Spinal cord (tissue), 10 donors: ENCODE data around the gene OR52B4. TPM values are rescaled to one million over a fixed set of nuclear protein-coding genes. Genes with fewer than 3 reads are reported as not detected.
A peak's percentile ranks its signal among the peaks of the same experiment; 100 is the strongest.
"Not testable (repeated sequence)": the region's sequence is repeated elsewhere in the genome, so short reads cannot be mapped to it uniquely, and the experiment has no call there.

Experiments used
- DNase-seq, 6 donors: peaks; one replicate each; pipeline versions ENCODE4 v3.0.0 to v3.0.0-alpha.2; 2013 to 2015; ENCODE audit warnings: low spot score in 6 of 6, low read depth in 4 of 6
- H3K27ac ChIP-seq: one replicate; pipeline ENCODE4 v1.5.1; 2013; ENCODE audit warnings: low read depth, low read length, control low read depth
- H3K27me3 ChIP-seq: one replicate; pipeline ENCODE4 v1.6.1; 2013; ENCODE audit warnings: low read length; ENCODE audit not compliant: control insufficient read depth, insufficient read depth
- H3K36me3 ChIP-seq: one replicate; pipeline ENCODE4 v1.6.1; 2013; ENCODE audit warnings: low read length; ENCODE audit not compliant: control insufficient read depth, insufficient read depth
- H3K4me1 ChIP-seq: one replicate; pipeline ENCODE4 v1.6.1; 2013; ENCODE audit warnings: low read length; ENCODE audit not compliant: control insufficient read depth, insufficient read depth
- H3K4me3 ChIP-seq: one replicate; pipeline ENCODE4 v1.5.1; 2013; ENCODE audit warnings: low read depth, low read length, control low read depth
- H3K9me3 ChIP-seq: one replicate; pipeline ENCODE4 v1.6.1; 2013; ENCODE audit warnings: low read length; ENCODE audit not compliant: control insufficient read depth, insufficient read depth
- WGBS: methylation state at CpG from one replicate; pipeline ENCODE4 v1.1.5; 2013; ENCODE audit warnings: missing lambda C conversion rate; ENCODE audit not compliant: insufficient coverage; 5-methylcytosine and 5-hydroxymethylcytosine counted together
- long read RNA-seq, 4 donors: transcript quantifications; one replicate each; lab custom pipeline, GENCODE V29; 2026
- polyA plus RNA-seq, 2 donors: library from polyadenylated mRNA; unstranded; fragments of 120-200 nt; gene quantifications; one replicate each; pipeline ENCODE4 v1.2.1, GENCODE V29; 2013; ENCODE audit not compliant: insufficient read length in 2 of 2
- total RNA-seq, 2 donors: library from RNA; depleted of rRNA in 1 of 2; stranded (reverse); fragments of 120-200 nt in 1 of 2; fragments of >200 nt in 1 of 2; gene quantifications; one replicate each; pipeline versions ENCODE4 v1.2.3 to v1.2.4, GENCODE V29; 2013 to 2014
- donor health status: healthy.

The OR52B4 gene
- total RNA-seq (not detected), polyA plus RNA-seq (not detected)
- long read RNA-seq, donor 1 = 0 reads
- long read RNA-seq, donor 2 = 0 reads
- long read RNA-seq, donor 3 = 0 reads
- long read RNA-seq, donor 4 = 0 reads

DNA sequence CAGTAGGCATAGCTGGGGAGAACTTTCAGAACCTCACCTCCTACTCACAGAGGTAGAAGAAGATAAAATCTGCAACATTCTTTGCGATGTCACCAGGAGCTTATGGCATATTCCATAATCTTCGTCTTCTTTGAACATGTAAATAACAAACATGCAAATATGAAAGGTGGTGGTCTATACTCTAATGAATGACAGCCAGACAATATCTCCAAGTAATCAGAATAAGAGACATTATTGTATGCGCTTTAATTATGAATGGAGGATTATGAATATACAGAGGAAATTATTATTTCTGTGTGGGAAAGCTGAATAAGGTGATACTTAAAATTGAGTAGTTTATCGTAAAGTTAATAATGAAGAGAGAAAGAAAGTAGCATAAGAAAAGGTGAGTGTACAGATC, at the start of gene OR52B4:
TSS of gene OR52B4 (minus strand) at position 101 of the 400 bp plus-strand sequence. CDS start at position 10, 91 bp downstream.
- WGBS = 90% methylated on average over 2 of the region's 4 CpGs
- H3K4me3 ChIP-seq = no peak within 1 kb of the TSS
- H3K9me3 ChIP-seq = no peaks in the 10 kb centered on the region
- no peak within 1 kb of the TSS for H3K27ac ChIP-seq
- no peaks in the 10 kb centered on the region for H3K4me1 ChIP-seq
- DNase-seq = no peak
- H3K36me3 ChIP-seq = no peaks in the 10 kb centered on the region
- no peaks in the 10 kb centered on the region for H3K27me3 ChIP-seq

DNA sequence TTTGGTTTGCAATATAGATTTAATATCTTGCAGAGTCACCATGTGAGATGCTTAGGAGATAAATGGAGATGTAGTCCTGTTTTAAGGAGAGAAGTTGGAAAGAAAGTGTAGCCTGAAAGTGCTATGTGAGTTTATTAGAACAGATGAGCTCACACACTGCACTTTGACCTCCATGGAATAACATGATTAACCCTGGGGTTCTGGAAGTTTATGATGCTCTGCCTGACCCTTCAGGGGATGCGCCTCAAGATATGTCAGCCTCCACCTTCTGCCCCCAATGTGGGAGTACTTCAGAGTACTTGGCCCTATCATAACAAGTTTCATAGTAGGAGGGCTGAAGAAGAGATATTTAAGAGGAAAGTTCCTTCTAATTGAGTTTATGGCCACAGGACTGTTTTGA, 48.6 kb upstream of the OR52B4 start:
- DNase-seq = no peak
- no CpG with 5 or more reads among the region's 1 CpG for WGBS
- Histone ChIP-seq H3K4me3 (no peak overlapping the region), H3K27ac (no peak overlapping the region), H3K9me3 (no peaks in the 10 kb centered on the region), H3K27me3 (no peaks in the 10 kb centered on the region), H3K4me1 (no peaks in the 10 kb centered on the region), H3K36me3 (no peaks in the 10 kb centered on the region)

DNA sequence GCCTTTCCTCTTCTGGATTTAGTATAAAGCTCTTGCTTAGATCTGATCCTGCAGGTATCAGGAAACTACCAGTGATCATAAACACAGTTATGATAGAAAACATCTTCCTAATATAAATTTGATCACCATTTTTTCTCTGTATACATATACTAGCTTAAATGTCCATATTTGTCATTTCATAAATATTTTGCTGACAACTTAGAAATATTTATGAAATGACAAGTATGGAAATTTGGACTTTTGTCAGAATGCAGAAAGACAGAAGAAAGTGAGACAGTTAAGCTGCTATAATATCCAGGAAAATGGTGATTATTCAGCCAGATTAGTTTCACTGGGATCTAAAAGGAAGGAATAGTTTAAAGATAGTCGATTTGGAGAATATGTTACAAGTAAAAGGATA, 48.1 kb upstream of the OR52B4 start:
- H3K4me3 ChIP-seq = no peak overlapping the region
- no peaks in the 10 kb centered on the region for H3K9me3 ChIP-seq
- DNase-seq = no peak
- H3K27me3 ChIP-seq = no peaks in the 10 kb centered on the region
- H3K4me1 ChIP-seq = no peaks in the 10 kb centered on the region
- WGBS = 62% methylated on average over 1 of the region's 1 CpG
- H3K36me3 ChIP-seq = no peaks in the 10 kb centered on the region
- H3K27ac ChIP-seq = no peak overlapping the region

DNA sequence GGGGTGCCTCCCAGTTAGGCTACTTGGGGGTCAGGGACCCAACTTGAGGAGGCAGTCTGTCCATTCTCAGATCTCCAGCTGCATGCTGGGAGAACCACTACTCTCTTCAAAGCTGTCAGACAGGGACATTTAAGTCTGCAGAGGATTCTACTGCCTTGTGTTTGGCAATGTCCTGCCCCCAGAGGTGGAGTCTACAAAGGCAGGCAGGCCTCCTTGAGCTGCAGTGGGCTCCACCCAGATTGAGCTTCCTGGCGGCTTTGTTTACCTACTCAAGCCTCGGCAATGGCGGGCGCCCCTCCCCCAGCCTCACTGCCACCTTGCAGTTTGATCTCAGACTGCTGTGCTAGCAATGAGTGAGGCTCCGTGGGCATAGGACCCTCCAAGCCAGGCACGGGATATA, 38.0 kb upstream of the OR52B4 start:
- H3K4me3 ChIP-seq, H3K27ac ChIP-seq, H3K27me3 ChIP-seq, DNase-seq, H3K4me1 ChIP-seq, H3K36me3 ChIP-seq, H3K9me3 ChIP-seq: not testable (repeated sequence)
- 92% methylated on average over 2 of the region's 6 CpGs for WGBS

DNA sequence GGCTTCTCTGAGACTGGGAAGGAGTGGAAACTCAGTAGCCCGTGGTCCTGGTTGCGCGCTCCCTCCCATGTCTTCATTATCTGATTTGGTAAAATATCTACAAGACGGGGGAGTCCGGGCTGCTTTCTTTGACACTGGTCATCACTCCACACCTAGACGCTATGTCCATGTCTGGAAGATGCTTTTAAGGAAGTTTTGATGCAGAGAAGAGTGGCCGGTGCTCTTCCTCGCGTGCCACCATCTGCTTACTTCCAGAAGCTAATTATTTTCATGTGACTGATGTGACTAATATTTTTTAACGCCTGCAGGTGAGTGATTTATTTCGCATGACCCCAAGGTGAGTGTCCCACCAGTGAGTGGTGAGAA, 25.7 kb upstream of the OR52B4 start:
- no peak for DNase-seq
- H3K27me3 ChIP-seq = no peaks in the 10 kb centered on the region
- WGBS = 60% methylated on average over 3 of the region's 11 CpGs
- H3K4me3 ChIP-seq = peak overlapping the region; percentile 76
- peaks cover 12% of the 10 kb centered on the region for H3K4me1 ChIP-seq
- H3K36me3 ChIP-seq = peaks cover 4% of the 10 kb centered on the region
- no peaks in the 10 kb centered on the region for H3K9me3 ChIP-seq
- no peak overlapping the region for H3K27ac ChIP-seq

DNA sequence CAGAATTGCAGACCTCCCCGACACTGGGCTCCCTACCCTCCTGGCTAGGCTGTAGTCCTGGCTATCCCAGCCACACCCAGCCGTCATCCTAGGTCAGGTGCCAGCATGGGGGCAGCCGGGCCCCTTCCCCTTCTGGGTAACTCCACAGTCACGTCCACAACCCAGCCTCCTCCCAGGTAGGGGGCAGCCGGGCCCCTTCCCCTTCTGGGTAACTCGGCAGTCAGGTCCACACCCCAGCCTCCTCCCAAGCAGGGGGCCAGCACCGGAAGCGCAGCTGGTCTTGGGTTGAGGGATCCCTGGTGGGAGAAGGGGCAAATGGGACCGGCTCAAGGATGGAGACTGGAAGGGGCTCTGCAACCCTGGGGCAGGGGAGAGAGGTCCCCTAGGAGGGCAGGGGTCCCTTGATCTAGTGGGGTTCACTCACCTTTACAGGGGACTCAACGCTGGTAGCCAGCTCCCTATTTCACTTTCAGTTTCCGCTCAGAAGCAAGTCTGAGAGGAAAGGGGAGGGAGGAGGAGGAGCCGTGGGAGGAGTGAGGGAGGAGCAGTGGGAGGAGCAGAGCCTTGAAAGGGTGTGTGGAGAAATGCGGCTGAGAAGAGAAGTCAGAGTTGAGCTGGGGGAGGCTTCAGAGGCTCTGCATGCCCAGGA, 25.1 kb upstream of the OR52B4 start, which contains the start of gene TRIM21:
TSS of gene TRIM21 (minus strand) at position 494 of the 649 bp plus-strand sequence. CDS start 3,293 bp downstream, outside the sequence.
- no peaks in the 10 kb centered on the region for H3K27me3 ChIP-seq
- H3K27ac ChIP-seq = peak within 1 kb of the TSS; percentile 29
- H3K36me3 ChIP-seq = peaks cover 6% of the 10 kb centered on the region
- DNase-seq = peak; percentile 43 to 90 (median 56)
- peak within 1 kb of the TSS; percentile 76 for H3K4me3 ChIP-seq
- H3K4me1 ChIP-seq = peaks cover 12% of the 10 kb centered on the region
- no peaks in the 10 kb centered on the region for H3K9me3 ChIP-seq
- WGBS = 3% methylated on average over 7 of the region's 13 CpGs

DNA sequence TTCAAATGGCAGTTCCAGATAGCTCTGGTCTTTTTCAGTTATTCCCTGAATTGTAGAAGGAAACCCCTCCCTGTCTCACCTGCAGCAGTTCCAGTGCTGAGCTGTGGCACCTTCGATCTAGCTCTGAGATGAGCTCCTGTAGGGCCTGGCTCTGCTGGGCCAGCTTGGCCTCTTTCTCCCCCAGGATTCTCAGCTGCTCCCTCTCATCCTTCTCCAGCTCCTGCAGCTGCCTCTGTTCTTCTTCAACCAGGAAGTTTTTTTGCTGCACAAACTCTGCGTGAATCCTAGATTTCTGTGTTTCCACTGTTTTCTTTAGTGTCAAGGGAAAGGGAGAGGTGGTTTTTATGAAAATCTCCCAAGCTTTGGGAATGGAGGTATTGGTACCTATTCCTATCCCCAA, 20.0 kb upstream of the OR52B4 start:
- DNase-seq = no peak
- Histone ChIP-seq H3K36me3 (peaks cover 11% of the 10 kb centered on the region), H3K27me3 (no peaks in the 10 kb centered on the region), H3K27ac (no peak overlapping the region), H3K9me3 (no peaks in the 10 kb centered on the region), H3K4me3 (no peak overlapping the region), H3K4me1 (peaks cover 4% of the 10 kb centered on the region)
- WGBS = 86% methylated on average over 1 of the region's 2 CpGs

DNA sequence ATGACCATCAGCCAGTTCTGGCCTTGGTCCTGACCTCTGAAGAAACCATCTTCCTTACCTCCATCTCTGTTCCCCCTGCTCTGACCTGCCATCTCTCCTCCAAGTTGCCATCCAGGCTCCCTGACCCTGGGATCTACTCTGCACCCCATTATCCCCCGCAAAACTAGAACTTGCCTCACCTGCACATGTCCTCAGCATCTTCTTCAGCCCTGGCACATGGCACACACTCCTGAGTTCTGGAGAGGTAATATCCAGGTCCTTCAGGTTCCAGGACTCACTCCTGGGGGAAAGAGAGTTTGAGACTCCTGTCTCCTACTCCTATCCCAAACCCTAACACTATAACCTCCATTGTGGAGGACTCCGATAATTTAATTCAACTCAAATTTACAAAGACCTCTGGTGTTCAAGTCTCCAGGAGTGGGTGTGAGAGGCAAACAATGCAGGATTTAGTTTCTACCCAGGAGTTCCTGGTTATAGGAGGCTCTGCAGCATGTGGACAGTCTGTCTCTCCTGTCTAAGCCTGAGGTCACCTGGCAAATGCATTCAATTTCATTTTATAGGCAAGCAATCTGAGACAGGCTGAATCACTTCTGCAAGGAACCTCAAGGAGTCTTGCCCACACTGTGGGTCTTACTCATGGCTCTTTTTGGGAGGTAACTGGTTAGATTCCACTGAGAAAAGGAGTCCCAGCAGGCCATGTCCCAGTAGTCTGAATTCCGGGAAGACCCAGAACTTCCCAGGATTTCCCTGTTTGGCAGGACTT, 18.0 kb upstream of the OR52B4 start:
- H3K4me3 ChIP-seq = no peak overlapping the region
- no peaks in the 10 kb centered on the region for H3K9me3 ChIP-seq
- H3K27ac ChIP-seq = no peak overlapping the region
- no peak for DNase-seq
- no peaks in the 10 kb centered on the region for H3K4me1 ChIP-seq
- no peaks in the 10 kb centered on the region for H3K27me3 ChIP-seq
- H3K36me3 ChIP-seq = peaks cover 11% of the 10 kb centered on the region
- whole genome bisulfite sequencing = 100% methylated on average over 2 of the region's 3 CpGs

DNA sequence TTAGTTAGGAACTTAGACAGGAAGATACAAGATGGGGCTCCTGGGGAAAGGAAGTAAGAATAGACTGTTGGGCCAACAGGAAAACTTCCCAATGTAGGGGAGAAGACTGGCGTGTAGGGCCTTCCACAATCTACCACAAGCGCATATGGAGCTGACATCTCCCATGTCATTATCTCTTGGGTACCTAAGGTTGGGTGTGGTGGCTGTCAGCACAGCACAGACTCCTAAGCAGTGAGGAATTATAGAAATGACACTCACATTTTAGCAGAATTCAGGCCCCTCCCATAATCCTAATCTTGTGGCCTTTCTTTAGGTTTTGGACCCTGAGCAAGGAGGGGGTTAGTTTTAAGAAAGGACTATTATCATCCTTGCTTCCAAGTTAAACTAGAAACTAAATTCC, 13.7 kb upstream of the OR52B4 start:
- Histone ChIP-seq H3K4me3 (no peak overlapping the region), H3K36me3 (peaks cover 5% of the 10 kb centered on the region), H3K9me3 (no peaks in the 10 kb centered on the region), H3K4me1 (no peaks in the 10 kb centered on the region), H3K27me3 (no peaks in the 10 kb centered on the region), H3K27ac (no peak overlapping the region)
- no peak for DNase-seq
- WGBS = no CpG with 5 or more reads among the region's 2 CpGs
